A549 (cell line): ENCODE results near the gene MAP7D1. TPM values are rescaled to one million over a fixed set of nuclear protein-coding genes. Genes with fewer than 3 reads are reported as not detected.

Experiments
- ATAC-seq, 2 experiments: fragments of 200-7000 bp in 1 of 2; fragments of >200 bp in 1 of 2; cut with Nextera tagmentation in 1 of 2; cut with Tn5 transposase in 1 of 2; 3 replicates each; pipeline versions ENCODE4 v1.8.0 to v1.9.1; 2018 to 2020; ENCODE audit warnings: mild to moderate bottlenecking in 1 of 2, moderate library complexity in 1 of 2
- CTCF ChIA-PET: fragments of 300-600 bp; sonication (Branson Sonifier 250); formaldehyde crosslinking; extraction: SDS; loops from one replicate; lab custom pipeline; 2021; ENCODE audit warnings: antibody characterized with exemption, inconsistent platforms; lab: Yijun Ruan, JAX
- POLR2A ChIA-PET: fragments of 350-600 bp; formaldehyde crosslinking; extraction: SDS; loops from one replicate; lab custom pipeline; 2021; ENCODE audit warnings: antibody characterized with exemption, inconsistent platforms; lab: Yijun Ruan, JAX
- DNase-seq, 2 experiments: peaks; one replicate each; pipeline versions ENCODE4 v3.0.0 to v3.0.0-alpha.2; 2011 to 2016; ENCODE audit warnings: low read depth in 1 of 2, low spot score in 1 of 2
- FAIRE-seq: peaks from 2 replicates; lab custom pipeline; 2011; peaks lifted over from hg19 to GRCh38; lab: Jason Lieb, UNC
- H3K27ac ChIP-seq, 2 experiments: fragments of >200 bp; sonication (Bioruptor Twin); formaldehyde crosslinking; 3 replicates each; pipeline ENCODE4 v1.5.1; 2016 to 2017
- H3K4me1 ChIP-seq: fragments of >200 bp; sonication (Bioruptor Twin); formaldehyde crosslinking; 3 replicates; pipeline ENCODE4 v1.6.1; 2016
- H3K4me2 ChIP-seq: fragments of >200 bp; sonication (Bioruptor Twin); formaldehyde crosslinking; 3 replicates; pipeline ENCODE4 v1.6.1; 2016
- H3K4me3 ChIP-seq: fragments of >200 bp; sonication (Bioruptor Twin); formaldehyde crosslinking; 3 replicates; pipeline ENCODE4 v1.5.1; 2016
- H3K9me3 ChIP-seq: fragments of >200 bp; sonication (Bioruptor Twin); formaldehyde crosslinking; 3 replicates; pipeline ENCODE4 v1.6.1; 2016
- CBX2 ChIP-seq: fragments of 200-600 bp; sonication (generic); IDR thresholded peaks from 2 replicates; pipeline ENCODE4 v1.6.1; 2016; ENCODE audit warnings: low read depth, mild to moderate bottlenecking, borderline replicate concordance
- CHD2 ChIP-seq: fragments of 150-350 bp; IDR thresholded peaks from 2 replicates; pipeline ENCODE4 v1.6.1; 2014; ENCODE audit warnings: low read length; ENCODE audit not compliant: partially characterized antibody
- EHMT2 ChIP-seq: fragments of 200-600 bp; sonication (generic); IDR thresholded peaks from 2 replicates; pipeline ENCODE4 v1.6.1; 2016; ENCODE audit warnings: antibody characterized with exemption, low read depth, mild to moderate bottlenecking, moderate library complexity
- ESRRA ChIP-seq: fragments of 150-350 bp; IDR thresholded peaks from 2 replicates; pipeline ENCODE4 v1.6.1; 2014; ENCODE audit warnings: mild to moderate bottlenecking, low read length, borderline replicate concordance
- FOSB ChIP-seq: fragments of 250-450 bp; sonication (Bioruptor Pico); IDR thresholded peaks from 2 replicates; pipeline ENCODE4 v1.5.0; 2020; ENCODE audit warnings: mild to moderate bottlenecking, moderate library complexity
- FOSL2 ChIP-seq, 2 experiments: fragments of 450-650 bp in 1 of 2; fragments of >200 bp in 1 of 2; sonication (Bioruptor Twin) in 1 of 2; formaldehyde crosslinking; IDR thresholded peaks; 2 replicates each; pipeline versions ENCODE4 v1.5.0 to v1.6.1; 2016 to 2020; ENCODE audit warnings: mild to moderate bottlenecking in 1 of 2, moderate library complexity in 1 of 2
- FOXS1 ChIP-seq: fragments of 250-450 bp; sonication (Bioruptor Pico); IDR thresholded peaks from 2 replicates; pipeline ENCODE4 v1.5.0; 2020; ENCODE audit warnings: mild to moderate bottlenecking, moderate library complexity
- HDAC2 ChIP-seq: fragments of 200-600 bp; sonication (generic); IDR thresholded peaks from 2 replicates; pipeline ENCODE4 v1.6.1; 2016
- HEYL ChIP-seq: fragments of 250-450 bp; sonication (Bioruptor Pico); IDR thresholded peaks from 2 replicates; pipeline ENCODE4 v1.8.0; 2021; ENCODE audit warnings: mild to moderate bottlenecking, moderate library complexity
- HMGXB4 ChIP-seq: fragments of 250-450 bp; sonication (Bioruptor Pico); IDR thresholded peaks from 2 replicates; pipeline ENCODE4 v1.5.0; 2021; ENCODE audit warnings: mild to moderate bottlenecking, moderate library complexity, borderline replicate concordance
- HOXA7 ChIP-seq: fragments of 250-450 bp; sonication (Bioruptor Pico); IDR thresholded peaks from 2 replicates; pipeline ENCODE4 v1.5.0; 2020; ENCODE audit warnings: mild to moderate bottlenecking, moderate library complexity
- HOXB13 ChIP-seq: fragments of 250-450 bp; sonication (Bioruptor Pico); IDR thresholded peaks from 2 replicates; pipeline ENCODE4 v1.5.0; 2020; ENCODE audit warnings: low read depth, mild to moderate bottlenecking, moderate library complexity
- HOXB5 ChIP-seq: fragments of 250-450 bp; sonication (Bioruptor Pico); IDR thresholded peaks from 2 replicates; pipeline ENCODE4 v1.5.0; 2020; ENCODE audit warnings: mild to moderate bottlenecking, moderate library complexity
- JUN ChIP-seq, 2 experiments: fragments of >200 bp; sonication (Bioruptor Twin); formaldehyde crosslinking; IDR thresholded peaks; 2 replicates in 1 of 2; 3 replicates in 1 of 2; pipeline ENCODE4 v1.6.1; 2016 to 2017
- JUNB ChIP-seq: fragments of >200 bp; sonication (Bioruptor Twin); formaldehyde crosslinking; IDR thresholded peaks from 2 replicates; pipeline ENCODE4 v1.6.1; 2016
- KDM1A ChIP-seq: fragments of 200-600 bp; sonication (generic); IDR thresholded peaks from 2 replicates; pipeline ENCODE4 v1.6.1; 2016; ENCODE audit warnings: low read depth, mild to moderate bottlenecking
- MAX ChIP-seq: IDR thresholded peaks from 2 replicates; pipeline ENCODE4 v1.6.1; 2012
- MYC ChIP-seq: IDR thresholded peaks from 2 replicates; pipeline ENCODE4 v1.6.1; 2012; ENCODE audit warnings: mild to moderate bottlenecking, inconsistent platforms, low read length, improper control_type of control experiment, borderline replicate concordance
- NR3C1 ChIP-seq: fragments of >200 bp; sonication (Bioruptor Twin); formaldehyde crosslinking; IDR thresholded peaks from 3 replicates; pipeline ENCODE4 v1.6.1; 2017
- PBX3 ChIP-seq: IDR thresholded peaks from 2 replicates; pipeline ENCODE4 v1.6.1; 2012
- PHF8 ChIP-seq: fragments of 200-600 bp; sonication (generic); IDR thresholded peaks from 2 replicates; pipeline ENCODE4 v1.6.1; 2016; ENCODE audit warnings: low read depth, mild to moderate bottlenecking, antibody characterized with exemption, moderate library complexity, borderline replicate concordance
- POLR2A ChIP-seq: IDR thresholded peaks from 2 replicates; pipeline ENCODE4 v1.6.1; 2012; ENCODE audit warnings: mild to moderate bottlenecking, low read length
- POLR2AphosphoS2 ChIP-seq: conservative IDR thresholded peaks from 2 replicates; pipeline ENCODE4 v1.6.1; 2012; ENCODE audit warnings: low read length, improper control_type of control experiment, inconsistent platforms
- RAD21 ChIP-seq, 2 experiments: fragments of >200 bp in 1 of 2; sonication (Bioruptor Twin) in 1 of 2; formaldehyde crosslinking in 1 of 2; IDR thresholded peaks in 1 of 2; conservative IDR thresholded peaks in 1 of 2; 2 replicates in 1 of 2; 3 replicates in 1 of 2; pipeline ENCODE4 v1.6.1; 2012 to 2018; ENCODE audit warnings: inconsistent platforms in 1 of 2
- RARB ChIP-seq: fragments of 250-450 bp; sonication (Bioruptor Pico); IDR thresholded peaks from 2 replicates; pipeline ENCODE4 v1.8.0; 2021; ENCODE audit warnings: mild to moderate bottlenecking, moderate library complexity
- REST ChIP-seq: fragments of 200-600 bp; sonication (generic); IDR thresholded peaks from 2 replicates; pipeline ENCODE4 v1.6.1; 2016; ENCODE audit warnings: antibody characterized with exemption, mild to moderate bottlenecking, moderate library complexity
- RFX5 ChIP-seq: fragments of 450-650 bp; IDR thresholded peaks from 2 replicates; pipeline ENCODE4 v1.7.1; 2014; ENCODE audit warnings: antibody characterized with exemption, mild to moderate bottlenecking, moderate library complexity
- SREBF2 ChIP-seq: fragments of 450-650 bp; IDR thresholded peaks from 2 replicates; pipeline ENCODE4 v1.6.1; 2014; ENCODE audit warnings: mild to moderate bottlenecking, moderate library complexity
- TFCP2L1 ChIP-seq: fragments of 250-450 bp; sonication (Bioruptor Pico); IDR thresholded peaks from 2 replicates; pipeline ENCODE4 v1.5.0; 2021; ENCODE audit warnings: mild to moderate bottlenecking
- WGBS: methylation state at CpG from one replicate; pipeline ENCODE4 v1.1.6; 2017; ENCODE audit errors: missing lambda C conversion rate; 5-methylcytosine and 5-hydroxymethylcytosine counted together
- polyA plus RNA-seq, 4 experiments: library from polyadenylated mRNA; depleted of rRNA in 3 of 4; stranded (reverse); fragments of >200 nt; fragmentation: RNase III in 1 of 4; extraction: RNeasy Plus Mini Kit Qiagen cat#74134 plus additional on column Dnase treatment in 1 of 4; gene quantifications; 2 replicates in 3 of 4; 3 replicates in 1 of 4; pipeline ENCODE4 v1.2.3, GENCODE V29; 2011 to 2017

MAP7D1 gene
- polyA plus RNA-seq, 2 of the 4 experiments (the other 2 are of a cell fraction) = 16.4 to 74.9 TPM

GRCh38 chr1:36224537-36225282, 68.8 kb downstream of the MAP7D1 start:
- Histone ChIP-seq H3K27ac (peak overlapping the region; percentile 93 to 98), H3K4me3 (peak overlapping the region; percentile 65), H3K9me3 (no peaks in the 10 kb centered on the region), H3K4me2 (peak overlapping the region; percentile 93), H3K4me1 (peaks cover 19% of the 10 kb centered on the region)
- no peak for FAIRE-seq
- WGBS = 1% methylated on average over 24 of the region's 29 CpGs
- TF ChIP-seq KDM1A (no peak), RARB (CRISPR knock-in tag) (no peak), HOXB13 (CRISPR knock-in tag) (no peak), MYC (peak; percentile 83), JUN (IDR thresholded peaks at IDR 0.05) (0 out of 5 replicates have a peak, but pooled peaks of 1 of the 2 experiments have one; percentile 38), PBX3 (no peak), SREBF2 (no peak), HOXB5 (CRISPR knock-in tag) (no peak), POLR2AphosphoS2 (no peak), MAX (peak; percentile 56), HDAC2 (no peak), EHMT2 (no peak), HMGXB4 (CRISPR knock-in tag) (0 out of 2 replicates have a peak, but pooled peaks have one; percentile 34), RAD21 (conservative IDR thresholded peaks at IDR 0.05 in 1 of 2, IDR thresholded peaks at IDR 0.05 in 1 of 2) (no peak), RFX5 (no peak), PHF8 (peak; percentile 78; the same call in 1 of the 2 replicates), FOSB (CRISPR knock-in tag) (no peak)
- ATAC-seq = peak; percentile 88 to 91
- peak; percentile 85 to 92 for DNase-seq
- ChIA-PET CTCF (interaction anchor here (0.9 to 2.4 kb wide), 11 partner anchors 12 to 75 kb away, joined by 3 to 11 read pairs (median 4); partner anchors contain the start of genes MAP7D1 and TRAPPC3), POLR2A (interaction anchor here (0.6 to 3.1 kb wide), 15 partner anchors 13 to 445 kb away, joined by 3 to 23 read pairs (median 3); partner anchors contain the start of genes MRPS15, SH3D21 and TRAPPC3)

- WGBS = 23% methylated on average over 10 of the region's 10 CpGs
- ATAC-seq = no peak
- ChIA-PET POLR2A (interaction anchor here (0.6 to 3.1 kb wide), 7 partner anchors 12 to 81 kb away, joined by 3 to 23 read pairs (median 4); partner anchors contain the start of genes SH3D21 and TRAPPC3), CTCF (interaction anchor here (0.7 to 2.4 kb wide), 6 partner anchors 11 to 76 kb away, joined by 3 to 11 read pairs (median 6); partner anchors contain the start of gene TRAPPC3)
- peaks cover 19% of the 10 kb centered on the region for H3K4me1 ChIP-seq
- no peaks in the 10 kb centered on the region for H3K9me3 ChIP-seq
- H3K4me2 ChIP-seq = peak overlapping the region; percentile 93
- no peak for DNase-seq
- no peak for FAIRE-seq
- H3K27ac ChIP-seq = peak overlapping the region; percentile 93 to 98
- H3K4me3 ChIP-seq = peak overlapping the region; percentile 65
- no peak for TF ChIP-seq POLR2A
- TF ChIP-seq HEYL (CRISPR knock-in tag) = no peak
- TF ChIP-seq CHD2 = no peak
- no peak for TF ChIP-seq JUNB
- TF ChIP-seq POLR2AphosphoS2 = no peak
- no peak for TF ChIP-seq REST
- TF ChIP-seq FOSL2 (IDR thresholded peaks at IDR 0.05) = no peak
- no peak for TF ChIP-seq FOSL2 (CRISPR knock-in tag; IDR thresholded peaks at IDR 0.05)
- no peak for TF ChIP-seq CBX2
- TF ChIP-seq FOSB (CRISPR knock-in tag) = no peak
- TF ChIP-seq RFX5 = no peak
- TF ChIP-seq FOXS1 (CRISPR knock-in tag) = no peak
- no peak for TF ChIP-seq ESRRA
- no peak for TF ChIP-seq NR3C1
- TF ChIP-seq RAD21 (conservative IDR thresholded peaks at IDR 0.05 in 1 of 2, IDR thresholded peaks at IDR 0.05 in 1 of 2) = no peak
- TF ChIP-seq HOXA7 (CRISPR knock-in tag) = no peak
- no peak for TF ChIP-seq TFCP2L1
Observed at GRCh38 chr1:36225283-36225899, 69.4 kb downstream of the MAP7D1 start.
